Activated CD4-positive, alpha-beta memory T cell treated with anti-CD3 and anti-CD28 coated beads for 36 hours (primary cell): ENCODE data around the gene GNG7. TPM values are rescaled to one million over a fixed set of nuclear protein-coding genes. Genes with fewer than 3 reads are reported as not detected.

ENCODE experiments used
- CTCF ChIA-PET: fragments of 350-600 bp; sonication (Branson Sonifier 250); formaldehyde crosslinking; loops from one replicate; lab custom pipeline; 2021; ENCODE audit warnings: antibody characterized with exemption, inconsistent platforms; lab: Charles Lee
- POLR2A ChIA-PET: fragments of 350-600 bp; sonication (Branson Sonifier 250); formaldehyde crosslinking; loops from one replicate; lab custom pipeline; 2021; ENCODE audit warnings: antibody characterized with exemption; lab: Charles Lee
- DNase-seq: peaks from one replicate; pipeline ENCODE4 v3.0.0-alpha.2; 2020
- H3K27ac Mint-ChIP-seq: one replicate; pipeline ENCODE4 v1.8.0; 2021; ENCODE audit warnings: mixed read lengths
- H3K27me3 Mint-ChIP-seq: one replicate; pipeline ENCODE4 v1.8.0; 2021; ENCODE audit warnings: mixed read lengths
- H3K36me3 Mint-ChIP-seq: one replicate; pipeline ENCODE4 v1.8.0; 2021; ENCODE audit warnings: mixed read lengths
- H3K4me1 Mint-ChIP-seq: one replicate; pipeline ENCODE4 v1.8.0; 2021; ENCODE audit warnings: low read depth, mixed read lengths
- H3K4me3 Mint-ChIP-seq: one replicate; pipeline ENCODE4 v1.8.0; 2021; ENCODE audit warnings: mild to moderate bottlenecking, mixed read lengths
- H3K9me3 Mint-ChIP-seq: one replicate; pipeline ENCODE4 v1.8.0; 2021; ENCODE audit warnings: mixed read lengths
- intact Hi-C: fragments of 100-400 bp; cut with micrococcal nuclease; formaldehyde crosslinking; loops from one replicate; pipeline ENCODE4 v1.15.1; 2023
- total RNA-seq, 2 experiments: library from RNA; stranded (reverse); gene quantifications; one replicate each; pipeline ENCODE4 v1.2.3, GENCODE V29; 2021

Gene GNG7
- total RNA-seq, 2 experiments from 2014 or later = 0.53 to 0.88 TPM

- intact Hi-C loops = no loop called here
- Mint-ChIP-seq H3K4me1 (peaks cover 29% of the 10 kb centered on the region), H3K36me3 (peaks cover 1% of the 10 kb centered on the region), H3K27me3 (no peaks in the 10 kb centered on the region), H3K27ac (no peak overlapping the region), H3K4me3 (no peak overlapping the region), H3K9me3 (no peaks in the 10 kb centered on the region)
- ChIA-PET POLR2A (no interaction called here), CTCF (interaction anchor here (0.5 kb wide), 1 partner anchor 69 kb away, joined by 3 read pairs; no protein-coding TSS in a partner anchor)
- no peak for DNase-seq
Measured at GRCh38 chr19:2557093-2557440, 145.4 kb downstream of the GNG7 start.

- H3K4me1 Mint-ChIP-seq = peaks cover 29% of the 10 kb centered on the region
- no peaks in the 10 kb centered on the region for H3K9me3 Mint-ChIP-seq
- intact Hi-C loops = no loop called here
- no peak for DNase-seq
- H3K36me3 Mint-ChIP-seq = peaks cover 1% of the 10 kb centered on the region
- ChIA-PET POLR2A (no interaction called here), CTCF (no interaction called here)
- no peaks in the 10 kb centered on the region for H3K27me3 Mint-ChIP-seq
- no peak overlapping the region for H3K4me3 Mint-ChIP-seq
- no peak overlapping the region for H3K27ac Mint-ChIP-seq
Measured at GRCh38 chr19:2556221-2557092, 146.0 kb downstream of the GNG7 start.

- ChIA-PET POLR2A (no interaction called here), CTCF (no interaction called here)
- intact Hi-C loops = no loop called here
- H3K4me1 Mint-ChIP-seq = peaks cover 23% of the 10 kb centered on the region
- peaks cover 1% of the 10 kb centered on the region for H3K36me3 Mint-ChIP-seq
- no peak overlapping the region for H3K4me3 Mint-ChIP-seq
- no peak overlapping the region for H3K27ac Mint-ChIP-seq
- DNase-seq = no peak
- H3K27me3 Mint-ChIP-seq = no peaks in the 10 kb centered on the region
- H3K9me3 Mint-ChIP-seq = no peaks in the 10 kb centered on the region
Measured at GRCh38 chr19:2555422-2556220, 146.9 kb downstream of the GNG7 start.

DNA sequence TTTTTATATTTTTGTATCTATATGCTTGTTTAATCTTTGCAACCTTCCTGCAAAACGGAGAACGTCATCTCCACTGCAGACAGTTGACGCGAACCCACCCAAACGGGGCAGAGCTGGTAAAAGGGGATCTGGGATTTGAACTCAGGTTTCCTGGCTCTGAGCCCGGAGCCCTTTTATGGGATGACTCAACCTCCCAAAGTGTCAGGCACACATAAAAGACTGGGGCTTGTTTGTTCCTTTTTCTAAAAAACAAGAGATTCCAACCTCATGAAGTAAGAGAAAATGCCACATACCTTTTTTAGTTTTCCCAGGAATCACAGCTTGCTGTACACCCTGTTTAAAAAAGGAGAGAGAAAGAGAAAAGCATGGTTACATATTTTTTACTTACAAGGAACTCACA, 147.6 kb downstream of the GNG7 start:
- ChIA-PET POLR2A (no interaction called here), CTCF (no interaction called here)
- Mint-ChIP-seq H3K27me3 (no peaks in the 10 kb centered on the region), H3K36me3 (peaks cover 1% of the 10 kb centered on the region), H3K9me3 (no peaks in the 10 kb centered on the region), H3K4me1 (peaks cover 21% of the 10 kb centered on the region), H3K4me3 (no peak overlapping the region), H3K27ac (no peak overlapping the region)
- no peak for DNase-seq
- intact Hi-C loops = no loop called here

GRCh38 chr19:2553510-2553909, 149.0 kb downstream of the GNG7 start:
- H3K9me3 Mint-ChIP-seq = no peaks in the 10 kb centered on the region
- peaks cover 19% of the 10 kb centered on the region for H3K4me1 Mint-ChIP-seq
- H3K27me3 Mint-ChIP-seq = no peaks in the 10 kb centered on the region
- no peak for DNase-seq
- H3K36me3 Mint-ChIP-seq = peaks cover 1% of the 10 kb centered on the region
- no peak overlapping the region for H3K4me3 Mint-ChIP-seq
- CTCF ChIA-PET = interaction anchor here (0.8 to 1.2 kb wide), 7 partner anchors 8 to 83 kb away, joined by 3 to 9 read pairs (median 4); partner anchors contain the start of gene GADD45B
- intact Hi-C loops = loop anchor here (1.0 to 2.0 kb wide), 5 partner anchors 9 to 77 kb away; partner anchors contain the start of gene GADD45B
- POLR2A ChIA-PET = interaction anchor here (0.6 to 3.0 kb wide), 10 partner anchors 8 to 265 kb away, joined by 3 to 39 read pairs (median 5); partner anchors contain the start of gene GADD45B
- no peak overlapping the region for H3K27ac Mint-ChIP-seq

DNA sequence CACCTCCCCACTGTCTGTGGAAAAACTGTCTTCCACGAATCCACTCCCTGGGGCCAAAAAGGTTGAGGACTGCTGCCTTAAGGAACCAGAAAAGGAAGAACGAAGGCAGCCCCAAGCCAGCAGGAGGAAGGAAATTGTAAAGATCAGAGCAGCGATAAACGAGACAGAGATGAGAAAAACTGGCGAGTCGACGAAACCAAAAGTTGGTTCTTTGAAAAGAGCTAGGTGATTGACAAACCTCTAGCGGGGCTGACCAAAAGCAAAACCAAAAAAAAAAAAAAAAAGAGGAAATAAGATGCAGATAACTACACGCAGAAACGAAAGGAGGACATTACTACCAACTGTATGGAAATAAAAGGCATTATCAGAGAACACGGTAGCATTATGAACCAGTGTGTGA, 149.6 kb downstream of the GNG7 start:
- DNase-seq = peak; percentile 69
- intact Hi-C loops = loop anchor here (1.0 to 2.0 kb wide), 5 partner anchors 9 to 76 kb away; partner anchors contain the start of gene GADD45B
- H3K4me1 Mint-ChIP-seq = peaks cover 19% of the 10 kb centered on the region
- no peaks in the 10 kb centered on the region for H3K9me3 Mint-ChIP-seq
- peaks cover 1% of the 10 kb centered on the region for H3K36me3 Mint-ChIP-seq
- H3K27me3 Mint-ChIP-seq = no peaks in the 10 kb centered on the region
- peak overlapping the region; percentile 59 for H3K4me3 Mint-ChIP-seq
- CTCF ChIA-PET = interaction anchor here (0.7 to 1.2 kb wide), 7 partner anchors 9 to 397 kb away, joined by 3 to 9 read pairs (median 4); partner anchors contain the start of gene GADD45B
- POLR2A ChIA-PET = interaction anchor here (0.6 to 3.0 kb wide), 10 partner anchors 9 to 264 kb away, joined by 3 to 39 read pairs (median 5); partner anchors contain the start of gene GADD45B
- peak overlapping the region; percentile 72 for H3K27ac Mint-ChIP-seq

DNA sequence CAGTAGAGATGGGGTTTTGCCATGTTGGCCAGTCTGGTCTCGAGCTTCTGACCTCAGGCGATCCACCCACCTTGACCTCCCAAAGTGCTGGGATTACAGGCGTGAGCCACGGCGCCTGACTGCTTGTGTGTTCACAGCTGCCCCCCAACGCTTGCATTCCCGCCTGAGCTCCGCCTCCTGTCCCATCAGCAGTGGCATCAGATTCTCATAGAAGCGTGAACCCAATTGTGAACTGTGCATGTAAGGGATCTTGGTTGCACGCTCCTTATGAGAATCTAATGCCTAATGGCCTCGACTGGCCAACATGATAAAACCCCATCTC, 150.7 kb downstream of the GNG7 start:
- Mint-ChIP-seq H3K27ac (no peak overlapping the region), H3K4me3 (no peak overlapping the region), H3K4me1 (peaks cover 16% of the 10 kb centered on the region), H3K9me3 (no peaks in the 10 kb centered on the region), H3K27me3 (no peaks in the 10 kb centered on the region), H3K36me3 (peaks cover 1% of the 10 kb centered on the region)
- ChIA-PET POLR2A (interaction anchor here (1.8 to 3.0 kb wide), 2 partner anchors 69 to 75 kb away, joined by 11 to 39 read pairs; partner anchors contain the start of gene GADD45B), CTCF (no interaction called here)
- DNase-seq = no peak
- intact Hi-C loops = loop anchor here (2.0 kb wide), 3 partner anchors 47 to 75 kb away; partner anchors contain the start of gene GADD45B

DNA sequence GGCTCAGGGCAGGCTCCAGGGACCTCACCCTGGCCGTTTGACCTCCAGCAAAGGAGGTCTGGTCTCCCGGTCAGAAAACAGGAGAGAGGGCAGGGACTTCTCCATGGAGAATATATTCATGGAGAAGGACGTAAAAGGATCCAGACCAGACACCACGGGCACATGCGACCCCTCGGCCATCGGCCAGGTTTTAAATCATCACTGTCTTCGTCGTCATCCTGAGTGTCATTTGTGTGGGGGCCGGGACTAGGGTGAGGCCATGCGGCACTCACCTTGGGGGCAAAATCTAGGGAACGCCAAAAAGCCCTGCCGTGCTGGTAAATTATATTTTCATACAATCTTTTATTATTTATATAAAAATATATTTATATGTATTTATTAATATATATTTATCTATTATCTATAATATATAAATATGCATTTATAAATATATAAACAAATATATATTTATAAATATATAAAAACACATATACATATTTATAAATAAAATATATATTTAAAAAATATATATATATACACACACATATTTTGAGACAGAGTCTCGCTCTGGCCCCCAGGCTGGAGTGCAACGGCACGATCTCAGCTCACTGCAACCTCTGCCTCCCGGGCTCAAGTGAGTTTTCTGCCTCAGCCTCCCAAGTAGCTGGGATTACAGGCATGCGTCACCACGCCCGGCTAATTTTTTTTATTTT, 151.2 kb downstream of the GNG7 start:
- Mint-ChIP-seq H3K4me3 (no peak overlapping the region), H3K4me1 (peaks cover 16% of the 10 kb centered on the region)
- CTCF ChIA-PET = no interaction called here

GRCh38 chr19:2550431-2551171, 151.9 kb downstream of the GNG7 start:
- intact Hi-C loops = no loop called here
- Mint-ChIP-seq H3K27ac (no peak overlapping the region), H3K36me3 (peaks cover 1% of the 10 kb centered on the region)

More for the DNA sequence above, 151.2 kb downstream of the GNG7 start:
- H3K27me3 Mint-ChIP-seq = no peaks in the 10 kb centered on the region
- POLR2A ChIA-PET = interaction anchor here (3.0 kb wide), 1 partner anchor 74 kb away, joined by 39 read pairs; the partner anchor contains the start of gene GADD45B
- H3K36me3 Mint-ChIP-seq = peaks cover 1% of the 10 kb centered on the region
- H3K9me3 Mint-ChIP-seq = no peaks in the 10 kb centered on the region
- H3K27ac Mint-ChIP-seq = no peak overlapping the region
- intact Hi-C loops = no loop called here
- DNase-seq = no peak

GRCh38 chr19:2549701-2550191, 152.7 kb downstream of the GNG7 start:
- ChIA-PET POLR2A (no interaction called here), CTCF (interaction anchor here (0.6 to 1.0 kb wide), 2 partner anchors 60 to 515 kb away, joined by 3 read pairs; no protein-coding TSS in a partner anchor)
- Mint-ChIP-seq H3K4me3 (no peak overlapping the region), H3K9me3 (no peaks in the 10 kb centered on the region), H3K36me3 (peaks cover 1% of the 10 kb centered on the region), H3K4me1 (peaks cover 13% of the 10 kb centered on the region), H3K27me3 (no peaks in the 10 kb centered on the region), H3K27ac (no peak overlapping the region)
- intact Hi-C loops = no loop called here
- no peak for DNase-seq

More at GRCh38 chr19:2550431-2551171, 151.9 kb downstream of the GNG7 start:
- ChIA-PET POLR2A (no interaction called here), CTCF (interaction anchor here (1.0 kb wide), 1 partner anchor 59 kb away, joined by 3 read pairs; no protein-coding TSS in a partner anchor)
- Mint-ChIP-seq H3K27me3 (no peaks in the 10 kb centered on the region), H3K9me3 (no peaks in the 10 kb centered on the region), H3K4me1 (peaks cover 16% of the 10 kb centered on the region), H3K4me3 (no peak overlapping the region)
- no peak for DNase-seq

DNA sequence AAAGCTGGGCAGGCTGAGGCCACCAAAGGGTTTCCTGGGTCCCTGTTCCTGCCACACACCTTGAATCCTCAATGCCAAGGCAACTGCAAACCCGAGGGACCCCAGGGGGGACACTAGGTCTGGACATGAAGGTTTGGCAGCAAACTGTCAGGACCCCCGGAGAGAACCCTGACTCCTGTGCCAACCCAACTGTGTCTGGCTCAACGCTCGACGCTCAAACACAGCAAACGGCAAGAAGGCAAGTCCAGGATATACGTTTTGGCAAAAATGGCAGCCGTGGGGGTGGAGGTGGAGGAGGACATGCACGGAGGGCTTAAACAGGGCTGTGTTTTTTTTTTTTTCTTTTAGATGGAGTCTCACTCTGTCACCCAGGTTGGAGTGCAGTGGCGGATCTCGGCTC, 153.5 kb downstream of the GNG7 start:
- Mint-ChIP-seq H3K9me3 (no peaks in the 10 kb centered on the region), H3K27me3 (peaks cover under 1% of the 10 kb centered on the region), H3K36me3 (peaks cover 1% of the 10 kb centered on the region), H3K4me1 (peaks cover 15% of the 10 kb centered on the region), H3K4me3 (no peak overlapping the region), H3K27ac (no peak overlapping the region)
- CTCF ChIA-PET = interaction anchor here (0.6 kb wide), 1 partner anchor 516 kb away, joined by 3 read pairs; no protein-coding TSS in a partner anchor
- DNase-seq = no peak
- POLR2A ChIA-PET = no interaction called here
- intact Hi-C loops = no loop called here
